WI38 (cell line): ENCODE results near the gene MRO.

Experiments
- H3K4me3 ChIP-seq: 2 replicates; pipeline ENCODE4 v1.5.1; 2011; ENCODE audit warnings: low read depth, mild to moderate bottlenecking, control low read depth, low read length
- CTCF ChIP-seq: IDR thresholded peaks from 2 replicates; pipeline ENCODE4 v1.5.1; 2012; ENCODE audit warnings: low read depth, mild to moderate bottlenecking, control low read depth, low read length

MRO gene

GRCh38 chr18:50776383-50776782 lies 43.4 kb downstream of the MRO start:
- H3K4me3 ChIP-seq: no peak overlapping the region
- TF ChIP-seq CTCF: no peak

GRCh38 chr18:50775726-50776125 lies 44.1 kb downstream of the MRO start:
- TF ChIP-seq CTCF: no peak
- no peak overlapping the region for H3K4me3 ChIP-seq

- no peak for TF ChIP-seq CTCF
- no peak overlapping the region for H3K4me3 ChIP-seq
These were observed 44.6 kb downstream of the MRO start for GRCh38 chr18:50775207-50775606.

GRCh38 chr18:50769463-50769862 lies 50.4 kb downstream of the MRO start:
- no peak for TF ChIP-seq CTCF
- no peak overlapping the region for H3K4me3 ChIP-seq

- TF ChIP-seq CTCF: no peak
These were observed 62.5 kb downstream of the MRO start for GRCh38 chr18:50757358-50757757.

GRCh38 chr18:50754297-50754696 lies 65.5 kb downstream of the MRO start:
- no peak for TF ChIP-seq CTCF

More at GRCh38 chr18:50757358-50757757, 62.5 kb downstream of the MRO start:
- H3K4me3 ChIP-seq: no peak overlapping the region

GRCh38 chr18:50753311-50753710 lies 66.5 kb downstream of the MRO start:
- no peak overlapping the region for H3K4me3 ChIP-seq
- TF ChIP-seq CTCF: no peak

More at GRCh38 chr18:50754297-50754696, 65.5 kb downstream of the MRO start:
- H3K4me3 ChIP-seq: no peak overlapping the region
